Right lobe of liver (tissue), 6 donors: ENCODE measurements around the gene PLCD1. TPM values are rescaled to one million over a fixed set of nuclear protein-coding genes. Genes with fewer than 3 reads are reported as not detected.
"Not testable (repeated sequence)": the region's sequence is repeated elsewhere in the genome, so short reads cannot be mapped to it uniquely, and the experiment has no call there.

Source experiments
- ATAC-seq, 4 donors: fragments of 200-7000 bp; cut with Tn5 transposase; one replicate each; pipeline ENCODE4 v1.9.1; 2020; ENCODE audit warnings: mild to moderate bottlenecking in 4 of 4, moderate library complexity in 4 of 4
- DNase-seq, 3 donors: peaks; one replicate each; pipeline ENCODE4 v3.0.0-alpha.2; 2020
- H3K27ac ChIP-seq, 3 donors: fragments of 200-600 bp; one replicate each; pipeline ENCODE4 v1.8.0; 2022
- H3K27me3 ChIP-seq, 2 donors: fragments of 200-600 bp; one replicate each; pipeline ENCODE4 v1.8.0; 2022
- H3K36me3 ChIP-seq, 4 donors: fragments of 200-600 bp; sonication (generic) in 1 of 4; one replicate each; pipeline versions ENCODE4 v1.5.1 to v1.8.0; 2017 to 2022; ENCODE audit warnings: control low read depth in 1 of 4
- H3K4me1 ChIP-seq, 4 donors: fragments of 200-600 bp; sonication (generic) in 1 of 4; one replicate each; pipeline versions ENCODE4 v1.5.1 to v1.8.0; 2017 to 2022; ENCODE audit warnings: control low read depth in 1 of 4
- H3K4me3 ChIP-seq, 3 donors: fragments of 200-600 bp; one replicate each; pipeline ENCODE4 v1.8.0; 2022
- H3K9me3 ChIP-seq, 4 donors: fragments of 200-600 bp; sonication (generic) in 1 of 4; one replicate each; pipeline versions ENCODE4 v1.5.1 to v1.8.0; 2017 to 2022; ENCODE audit warnings: control low read depth in 1 of 4
- POLR2A ChIP-seq: fragments of 450-650 bp; IDR thresholded peaks from one replicate; pipeline ENCODE4 v1.6.1; 2017; ENCODE audit warnings: antibody characterized with exemption, mild to moderate bottlenecking
- WGBS: methylation state at CpG from one replicate; pipeline ENCODE4 v1.1.6; 2018; ENCODE audit warnings: low coverage, low lambda C conversion rate; ENCODE audit not compliant: insufficient coverage; ENCODE audit errors: missing lambda C conversion rate; 5-methylcytosine and 5-hydroxymethylcytosine counted together
- intact Hi-C, 2 donors: fragments of 100-400 bp; cut with DNase I; formaldehyde crosslinking; loops; one replicate each; pipeline versions ENCODE4 v1.11.2 to v1.14.1; 2022
- total RNA-seq, 6 experiments: library from RNA; depleted of rRNA in 2 of 6; stranded (reverse); fragments of >200 nt in 2 of 6; fragmentation: NEBNext Ultra II Directional in 3 of 6; extraction: Animal tissue kit (Norgen Biotek cat#: 25700) in 3 of 6; gene quantifications; one replicate each; pipeline versions ENCODE4 v1.1.0 to v1.2.4, GENCODE V29; 2016 to 2023
- TF ChIP-seq, protein P1 (sequence below), 4 donors: fragments of 200-600 bp in 3 of 4; fragments of 450-650 bp in 1 of 4; IDR thresholded peaks; one replicate each; pipeline versions ENCODE4 v1.5.1 to v1.8.0; 2016 to 2022; ENCODE audit warnings: antibody characterized with exemption in 4 of 4, mild to moderate bottlenecking in 2 of 4
- donor health status: DM: no; HTN: yes; CAD: no.
- donor health status: DM: no; HTN: no; CAD: no.
- donor health status: DM: no; HTN: no; CAD: no.
- donor health status: DM: no; HTN: yes; CAD: no.
- donor health status: DM: no; HTN: yes; CAD: no.

PLCD1 gene
- total RNA-seq, 6 experiments from 2014 or later = 6.5 to 10.2 (median 7.7) TPM

DNA sequence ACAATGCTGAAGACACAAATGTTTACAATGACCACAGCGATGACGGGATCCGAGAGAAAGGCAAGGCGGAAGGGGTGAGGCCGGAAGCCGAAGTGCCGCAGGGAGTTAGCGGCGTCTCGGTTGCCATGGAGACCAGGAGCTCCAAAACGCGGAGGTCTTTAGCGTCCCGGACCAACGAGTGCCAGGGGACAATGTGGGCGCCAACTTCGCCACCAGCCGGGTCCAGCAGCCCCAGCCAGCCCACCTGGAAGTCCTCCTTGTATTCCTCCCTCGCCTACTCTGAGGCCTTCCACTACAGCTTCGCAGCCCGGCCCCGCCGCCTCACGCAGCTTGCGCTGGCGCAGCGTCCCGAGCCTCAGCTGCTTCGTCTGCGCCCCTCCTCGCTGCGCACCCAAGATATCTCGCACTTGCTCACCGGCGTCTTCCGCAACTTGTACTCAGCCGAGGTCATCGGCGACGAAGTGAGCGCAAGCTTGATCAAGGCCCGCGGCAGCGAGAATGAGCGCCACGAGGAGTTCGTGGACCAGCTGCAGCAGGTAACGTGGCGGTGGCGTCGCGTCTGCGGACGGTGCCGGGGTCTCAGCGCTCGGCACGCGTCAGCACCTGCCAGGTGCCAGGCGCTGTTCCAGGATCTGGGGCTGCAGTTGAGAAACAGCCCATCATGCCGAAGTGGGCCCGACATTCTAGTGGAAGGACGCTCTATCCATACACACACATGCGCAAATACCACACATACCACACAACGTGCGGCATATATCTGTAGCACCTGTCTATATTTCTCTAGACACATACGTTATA, 9.9 kb upstream of the PLCD1 start, which contains the start of gene DLEC1:
Gene DLEC1 (plus strand): TSS at position 108 of the 798 bp plus-strand sequence. CDS start 18 bp downstream, at position 126.
- ATAC-seq (peak; percentile 58 to 75 (median 69)), DNase-seq (peak; percentile 65 to 75 (median 65))
- WGBS = 15% methylated on average over 32 of the region's 67 CpGs
- Histone ChIP-seq H3K36me3 (no peaks in the 10 kb centered on the region), H3K4me3 (peak within 1 kb of the TSS; percentile 17 to 45 (median 39)), H3K4me1 (no peaks in the 10 kb centered on the region), H3K27ac (no peak within 1 kb of the TSS), H3K27me3 (no peaks in the 10 kb centered on the region), H3K9me3 (no peaks in the 10 kb centered on the region)
- intact Hi-C loops = no loop called here
- TF ChIP-seq, protein P1, sequence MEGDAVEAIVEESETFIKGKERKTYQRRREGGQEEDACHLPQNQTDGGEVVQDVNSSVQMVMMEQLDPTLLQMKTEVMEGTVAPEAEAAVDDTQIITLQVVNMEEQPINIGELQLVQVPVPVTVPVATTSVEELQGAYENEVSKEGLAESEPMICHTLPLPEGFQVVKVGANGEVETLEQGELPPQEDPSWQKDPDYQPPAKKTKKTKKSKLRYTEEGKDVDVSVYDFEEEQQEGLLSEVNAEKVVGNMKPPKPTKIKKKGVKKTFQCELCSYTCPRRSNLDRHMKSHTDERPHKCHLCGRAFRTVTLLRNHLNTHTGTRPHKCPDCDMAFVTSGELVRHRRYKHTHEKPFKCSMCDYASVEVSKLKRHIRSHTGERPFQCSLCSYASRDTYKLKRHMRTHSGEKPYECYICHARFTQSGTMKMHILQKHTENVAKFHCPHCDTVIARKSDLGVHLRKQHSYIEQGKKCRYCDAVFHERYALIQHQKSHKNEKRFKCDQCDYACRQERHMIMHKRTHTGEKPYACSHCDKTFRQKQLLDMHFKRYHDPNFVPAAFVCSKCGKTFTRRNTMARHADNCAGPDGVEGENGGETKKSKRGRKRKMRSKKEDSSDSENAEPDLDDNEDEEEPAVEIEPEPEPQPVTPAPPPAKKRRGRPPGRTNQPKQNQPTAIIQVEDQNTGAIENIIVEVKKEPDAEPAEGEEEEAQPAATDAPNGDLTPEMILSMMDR (IDR thresholded peaks at IDR 0.05) = no peak
- no peak for TF ChIP-seq POLR2A

DNA sequence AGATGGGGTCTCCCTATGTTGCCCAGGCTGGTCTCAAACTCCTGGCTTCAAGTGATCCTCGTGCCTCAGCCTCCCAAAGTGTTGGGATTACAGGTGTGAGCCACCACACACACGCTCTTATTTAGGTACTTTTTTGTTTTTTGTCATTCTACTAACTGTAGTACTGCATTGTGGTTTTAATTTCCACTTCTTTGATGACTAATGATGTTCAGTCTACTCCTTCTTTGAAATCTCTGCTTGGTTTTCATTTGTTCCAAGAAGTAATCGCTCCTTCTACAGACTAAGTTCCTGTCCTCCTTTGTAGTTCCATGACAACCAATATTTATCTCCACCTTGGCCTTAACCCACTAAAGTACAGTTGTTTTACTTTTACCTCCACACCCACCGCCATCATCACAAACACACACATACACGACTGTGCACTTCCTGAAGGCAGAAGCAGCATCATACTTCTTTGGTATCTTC, 9.0 kb upstream of the PLCD1 start:
- 57% methylated on average over 5 of the region's 5 CpGs for WGBS
- Histone ChIP-seq H3K4me1 (no peaks in the 10 kb centered on the region), H3K9me3 (no peaks in the 10 kb centered on the region), H3K36me3 (no peaks in the 10 kb centered on the region), H3K27me3 (no peaks in the 10 kb centered on the region), H3K27ac (no peak overlapping the region), H3K4me3 (no peak overlapping the region)
- ATAC-seq (no peak), DNase-seq (peak in 1 of 3 donors; percentile 34)
- intact Hi-C loops = no loop called here
- no peak for TF ChIP-seq POLR2A
- TF ChIP-seq, protein P1 (IDR thresholded peaks at IDR 0.05) = no peak

DNA sequence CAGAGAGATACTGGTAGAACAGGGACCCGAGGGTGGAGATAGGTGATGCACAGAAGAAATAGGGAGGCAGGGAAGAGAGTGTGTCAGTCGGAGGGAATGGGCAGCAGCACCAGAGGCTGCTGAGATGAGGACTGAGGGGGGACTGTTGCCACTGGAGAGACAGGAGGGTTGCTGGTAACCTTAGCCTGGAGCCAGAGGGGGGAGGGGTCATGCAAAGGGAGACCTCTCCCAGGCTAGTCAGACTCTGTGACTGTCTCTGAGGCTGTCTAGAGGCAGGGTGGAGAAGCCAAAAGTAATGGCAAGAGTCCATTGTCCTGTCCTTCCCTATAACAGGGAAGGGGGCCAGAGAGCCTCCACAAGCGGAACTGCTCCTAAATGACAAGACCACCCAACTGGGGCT, 7.5 kb upstream of the PLCD1 start:
- Histone ChIP-seq H3K36me3 (no peaks in the 10 kb centered on the region), H3K27ac (no peak overlapping the region), H3K27me3 (no peaks in the 10 kb centered on the region), H3K4me1 (no peaks in the 10 kb centered on the region), H3K9me3 (no peaks in the 10 kb centered on the region), H3K4me3 (no peak overlapping the region)
- intact Hi-C loops = no loop called here
- 54% methylated on average over 2 of the region's 3 CpGs for WGBS
- ATAC-seq (no peak), DNase-seq (peak in 1 of 3 donors; percentile 27)
- no peak for TF ChIP-seq POLR2A
- TF ChIP-seq, protein P1 (IDR thresholded peaks at IDR 0.05) = no peak

DNA sequence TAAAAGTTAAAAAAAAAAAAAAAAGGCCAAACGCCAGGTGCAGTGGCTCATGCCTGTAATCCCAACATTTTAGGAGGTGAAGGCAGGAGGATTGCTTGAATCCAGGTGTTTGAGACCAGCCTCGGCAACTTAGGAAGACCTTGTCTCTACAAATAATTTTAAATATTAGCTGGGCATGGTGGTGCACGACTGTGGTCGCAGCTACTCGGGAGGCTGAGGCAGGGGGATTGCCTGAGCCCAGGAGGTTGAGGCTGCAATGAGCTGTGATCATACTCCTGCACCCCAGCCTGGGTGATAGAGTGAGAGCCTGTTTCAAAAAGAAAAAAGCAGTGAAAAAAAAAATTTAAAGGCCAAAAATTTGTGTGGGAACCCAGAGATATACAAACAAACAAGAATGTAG, 6.8 kb upstream of the PLCD1 start:
- ATAC-seq (no peak), DNase-seq (no peak)
- Histone ChIP-seq H3K27me3 (no peaks in the 10 kb centered on the region), H3K36me3 (no peaks in the 10 kb centered on the region), H3K27ac (no peak overlapping the region), H3K9me3 (no peaks in the 10 kb centered on the region), H3K4me3 (no peak overlapping the region), H3K4me1 (no peaks in the 10 kb centered on the region)
- WGBS = 79% methylated on average over 5 of the region's 5 CpGs
- TF ChIP-seq, protein P1 (IDR thresholded peaks at IDR 0.05) = no peak
- no peak for TF ChIP-seq POLR2A
- intact Hi-C loops = no loop called here

DNA sequence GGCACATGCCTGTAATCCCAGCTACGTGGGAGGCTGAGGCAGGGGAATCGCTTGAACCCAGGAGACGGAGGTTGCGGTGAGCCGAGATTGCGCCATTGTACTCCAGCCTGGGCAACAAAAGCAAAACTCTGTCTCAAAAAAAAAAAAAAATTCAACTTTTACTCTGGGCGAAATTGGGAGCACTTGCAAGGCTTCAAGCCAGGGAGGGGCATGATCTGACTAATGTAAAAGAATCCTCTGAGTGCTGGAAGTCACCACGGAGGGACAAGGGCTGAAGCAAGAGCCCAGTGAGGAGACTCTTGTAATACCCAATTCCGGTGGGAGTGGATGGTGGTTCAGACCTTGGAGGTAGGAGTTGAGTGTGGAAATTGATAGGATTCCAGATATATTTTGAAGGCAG, 4.9 kb upstream of the PLCD1 start:
- WGBS = 84% methylated on average over 6 of the region's 9 CpGs
- H3K4me1 ChIP-seq, H3K9me3 ChIP-seq, H3K4me3 ChIP-seq, ATAC-seq, intact Hi-C loops, H3K27ac ChIP-seq, DNase-seq, H3K27me3 ChIP-seq, H3K36me3 ChIP-seq: not testable (repeated sequence)

DNA sequence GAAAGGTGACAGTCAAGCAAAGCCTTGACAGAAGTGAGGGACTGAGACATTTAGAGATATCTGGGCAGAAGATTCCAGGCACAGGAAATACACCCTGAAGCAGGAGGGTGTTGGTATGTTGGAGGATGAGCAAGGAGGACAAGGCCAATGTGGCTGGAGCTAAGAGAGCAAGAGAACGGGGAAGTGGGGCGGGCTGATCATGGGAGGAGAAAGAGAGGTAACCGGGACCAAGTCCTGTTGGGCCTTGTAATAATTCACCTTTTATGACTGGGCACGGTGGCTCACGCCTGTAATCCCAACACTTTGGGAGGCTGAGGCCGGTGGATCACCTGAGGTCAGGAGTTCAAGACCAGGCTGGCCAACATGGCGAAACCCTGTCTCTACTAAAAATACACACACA, 4.1 kb upstream of the PLCD1 start:
- H3K9me3 ChIP-seq, H3K36me3 ChIP-seq, intact Hi-C loops, H3K27ac ChIP-seq, H3K4me3 ChIP-seq, DNase-seq, H3K27me3 ChIP-seq, ATAC-seq: not testable (repeated sequence)
- H3K4me1 ChIP-seq = peaks cover 0 to 15% (median 3%) of the 10 kb centered on the region in 4 donors
- 85% methylated on average over 4 of the region's 7 CpGs for WGBS
